ENCODE results near the gene SPPL3. TPM values are rescaled to one million over a fixed set of nuclear protein-coding genes. Genes with fewer than 3 reads are reported as not detected.
A peak's percentile ranks its signal among the peaks of the same experiment; 100 is the strongest.

SPPL3 gene
- polyA plus RNA-seq, 1 of the 3 experiments (the other 2 are of a cell fraction): 18.8 TPM

- peaks cover 0 to 14% of the 10 kb centered on the region in 2 experiments; a peak in 1 of 4 replicates for H3K4me1 ChIP-seq (ENCODE audit: control insufficient read depth in 1 of 2, insufficient read depth in 2 of 2, low read depth in 1 of 2, low read length in 1 of 2)
- WGBS (ENCODE audit: low lambda C conversion rate): 64% methylated on average over 5 of the region's 5 CpGs
- no peaks in the 10 kb centered on the region for H3K9me3 ChIP-seq
- H3K4me3 ChIP-seq (ENCODE audit: low read depth in 2 of 2, low read length in 1 of 2): no peak overlapping the region
- peaks cover 48% of the 10 kb centered on the region for H4K20me1 ChIP-seq (ENCODE audit: insufficient read depth)
- no peaks in the 10 kb centered on the region for H3F3A ChIP-seq (replicated peaks; ENCODE audit: insufficient read depth)
- H3K79me2 ChIP-seq (ENCODE audit: insufficient read depth): peaks cover 42% of the 10 kb centered on the region
- TF ChIP-seq CHD2 (IDR thresholded peaks at IDR 0.05; ENCODE audit: low read length, partially characterized antibody) (no peak), GATA2 (CRISPR knock-in tag; IDR thresholded peaks at IDR 0.05) (0 out of 2 replicates have a peak, but pooled peaks have one; percentile 27)
- no peak overlapping the region for H3K9ac ChIP-seq
- H3K27me3 ChIP-seq (ENCODE audit: insufficient read depth): no peaks in the 10 kb centered on the region
- ChIA-PET CTCF (interaction anchor here (1.1 to 1.5 kb wide), 2 partner anchors 13 to 127 kb away, joined by 4 to 5 read pairs; no protein-coding TSS in a partner anchor), POLR2A (no interaction called here)
- no peak overlapping the region for H3K4me2 ChIP-seq
- no peak overlapping the region for H2AFZ ChIP-seq (ENCODE audit: low read depth)
- DNase-seq: no peak
- H3K27ac ChIP-seq (ENCODE audit: low read depth in 2 of 2, low read length in 1 of 2): peak overlapping the region in 1 of 2 experiments; percentile 30; a peak in 2 of 4 replicates
- H3K9me2 ChIP-seq: no peaks in the 10 kb centered on the region
- H3K36me3 ChIP-seq (replicated peaks in 1 of 2; ENCODE audit: control insufficient read depth in 1 of 2, insufficient read depth in 2 of 2, low read length in 1 of 2): no peaks in the 10 kb centered on the region
These were observed 59.9 kb downstream of the SPPL3 start for GRCh38 chr12:120844297-120844696.

- POLR2A ChIA-PET: no interaction called here
- 92% methylated on average over 6 of the region's 6 CpGs for WGBS (ENCODE audit: low lambda C conversion rate)
- H3F3A ChIP-seq (replicated peaks; ENCODE audit: insufficient read depth): no peaks in the 10 kb centered on the region
- H3K4me1 ChIP-seq (ENCODE audit: control insufficient read depth in 1 of 2, insufficient read depth in 2 of 2, low read depth in 1 of 2, low read length in 1 of 2): peaks cover 0 to 14% of the 10 kb centered on the region in 2 experiments; a peak in 1 of 4 replicates
- H4K20me1 ChIP-seq (ENCODE audit: insufficient read depth): peaks cover 40% of the 10 kb centered on the region
- no peaks in the 10 kb centered on the region for H3K36me3 ChIP-seq (replicated peaks in 1 of 2; ENCODE audit: control insufficient read depth in 1 of 2, insufficient read depth in 2 of 2, low read length in 1 of 2)
- no peak overlapping the region for H3K4me2 ChIP-seq
- CTCF ChIA-PET: no interaction called here
- H3K27me3 ChIP-seq (ENCODE audit: insufficient read depth): no peaks in the 10 kb centered on the region
- no peaks in the 10 kb centered on the region for H3K9me2 ChIP-seq
- no peak overlapping the region for H2AFZ ChIP-seq (ENCODE audit: low read depth)
- TF ChIP-seq EP300 (IDR thresholded peaks at IDR 0.05; ENCODE audit: borderline replicate concordance in 1 of 2, low read depth in 1 of 2, low read length in 1 of 2) (no peak), GABPA (IDR thresholded peaks at IDR 0.05; ENCODE audit: low read depth) (no peak), JUND (IDR thresholded peaks at IDR 0.05) (no peak), CTCF (IDR thresholded peaks at IDR 0.05) (no peak), SIN3A (IDR thresholded peaks at IDR 0.05; ENCODE audit: borderline replicate concordance, low read depth, low read length) (no peak), IRF3 (IDR thresholded peaks at IDR 0.05; ENCODE audit: low read depth, low read length) (no peak), TCF12 (IDR thresholded peaks at IDR 0.05) (no peak), USF2 (IDR thresholded peaks at IDR 0.05; ENCODE audit: borderline replicate concordance, low read depth, low read length) (no peak)
- peaks cover 44% of the 10 kb centered on the region for H3K79me2 ChIP-seq (ENCODE audit: insufficient read depth)
- no peaks in the 10 kb centered on the region for H3K9me3 ChIP-seq
- H3K4me3 ChIP-seq (ENCODE audit: low read depth in 2 of 2, low read length in 1 of 2): no peak overlapping the region
- no peak for DNase-seq
- no peak overlapping the region for H3K27ac ChIP-seq (ENCODE audit: low read depth in 2 of 2, low read length in 1 of 2)
- no peak overlapping the region for H3K9ac ChIP-seq
These were observed 60.7 kb downstream of the SPPL3 start for GRCh38 chr12:120843472-120843871.
